K562 (cell line): ENCODE measurements around the gene CDC20B.

Source experiments
- CBX3 ChIP-seq, 2 experiments: IDR thresholded peaks; 1 replicate in 1 of 2; 2 replicates in 1 of 2; pipeline ENCODE4 v1.6.1; 2012; ENCODE audit warnings: inconsistent platforms in 2 of 2, low read length in 2 of 2, borderline replicate concordance in 1 of 2, control low read depth in 1 of 2
- MYC ChIP-seq, 2 experiments: fragments of 250-450 bp in 1 of 2; sonication (Bioruptor Pico) in 1 of 2; IDR thresholded peaks; 2 replicates each; pipeline versions ENCODE4 v1.5.1 to v1.6.1; 2012 to 2021; ENCODE audit warnings: low read depth in 2 of 2, borderline replicate concordance in 1 of 2, improper control_type of control experiment in 1 of 2, low read length in 1 of 2, mild to moderate bottlenecking in 1 of 2, moderate library complexity in 1 of 2
- NCOA2 ChIP-seq, 2 experiments: fragments of 450-650 bp; IDR thresholded peaks; 2 replicates each; pipeline ENCODE4 v1.6.1; 2018; ENCODE audit warnings: mild to moderate bottlenecking in 2 of 2, moderate library complexity in 1 of 2; ENCODE audit not compliant: partially characterized antibody in 2 of 2
- RCOR1 ChIP-seq, 2 experiments: IDR thresholded peaks; 2 replicates each; pipeline ENCODE4 v1.6.1; 2012; ENCODE audit warnings: low read depth in 2 of 2, low read length in 2 of 2, borderline replicate concordance in 1 of 2, improper control_type of control experiment in 1 of 2
- RFX5 ChIP-seq: IDR thresholded peaks from 2 replicates; pipeline ENCODE4 v1.6.1; 2011; ENCODE audit warnings: low read depth, mild to moderate bottlenecking, improper control_type of control experiment, low read length
- TAF1 ChIP-seq: IDR thresholded peaks from 2 replicates; pipeline ENCODE4 v1.6.1; 2011; ENCODE audit warnings: mild to moderate bottlenecking, low read length, moderate library complexity; ENCODE audit not compliant: insufficient read depth, control insufficient read depth, severe bottlenecking; ENCODE audit errors: extremely low read depth
- ZZZ3 ChIP-seq: fragments of 450-650 bp; IDR thresholded peaks from 2 replicates; pipeline ENCODE4 v1.6.1; 2016; ENCODE audit warnings: antibody characterized with exemption, mild to moderate bottlenecking, moderate library complexity

DNA sequence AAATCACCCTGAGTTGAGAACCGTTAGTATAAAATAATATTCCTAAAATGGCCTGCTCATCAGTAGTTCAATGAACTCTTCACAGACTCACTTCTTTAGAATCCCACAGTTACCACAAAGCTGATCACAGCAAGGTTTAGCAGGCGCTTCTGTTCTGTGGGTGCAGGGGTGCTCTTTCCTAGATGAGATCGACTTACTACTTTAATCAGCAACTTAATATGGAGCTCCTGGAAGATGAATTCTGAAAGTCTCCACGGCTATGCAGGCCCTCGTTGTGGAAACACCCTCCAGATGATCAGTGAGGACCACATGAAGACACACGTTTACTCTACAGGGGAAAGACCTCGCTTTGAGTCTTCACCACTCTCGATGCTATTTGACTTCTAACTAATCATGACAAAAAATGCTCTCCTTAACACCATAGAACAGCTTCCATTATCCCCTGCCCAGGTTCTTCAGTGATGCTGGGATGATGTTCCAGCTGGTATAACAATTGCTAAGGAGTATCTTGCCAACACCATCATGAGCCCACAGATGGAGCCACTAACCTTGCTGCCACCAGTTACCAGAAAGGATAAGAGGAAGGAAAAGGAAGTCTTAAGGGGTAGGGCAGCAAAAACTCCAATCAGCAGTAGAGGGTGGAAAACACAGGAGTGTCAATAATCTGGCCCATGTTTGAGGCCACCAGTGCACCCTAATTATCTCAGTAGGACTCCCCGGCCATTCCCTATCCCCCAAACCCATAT lies 30.9 kb downstream of the CDC20B start:
- no peak for TF ChIP-seq CBX3 (IDR thresholded peaks at IDR 0.05; ENCODE audit: borderline replicate concordance in 1 of 2, low read length in 2 of 2)
- no peak for TF ChIP-seq NCOA2 (IDR thresholded peaks at IDR 0.05; ENCODE audit: partially characterized antibody in 2 of 2)
- TF ChIP-seq ZZZ3: no peak
- no peak for TF ChIP-seq RCOR1 (IDR thresholded peaks at IDR 0.05; ENCODE audit: borderline replicate concordance in 1 of 2, low read depth in 2 of 2, low read length in 2 of 2)
- TF ChIP-seq RFX5: no peak
- no peak for TF ChIP-seq TAF1
- TF ChIP-seq MYC (IDR thresholded peaks at IDR 0.05; ENCODE audit: low read depth, low read length): no peak
- TF ChIP-seq MYC (CRISPR knock-in tag; IDR thresholded peaks at IDR 0.05; ENCODE audit: borderline replicate concordance, low read depth): no peak
